ENCODE results near the gene KRTAP4-3. TPM values are rescaled to one million over a fixed set of nuclear protein-coding genes. Genes with fewer than 3 reads are reported as not detected.

The KRTAP4-3 gene
- total RNA-seq (not detected), polyA plus RNA-seq (ENCODE audit: insufficient read depth, low read depth, low replicate concordance) (not detected)
- long read RNA-seq, donor 1: 0 reads
- long read RNA-seq, donor 2: 0 reads

DNA sequence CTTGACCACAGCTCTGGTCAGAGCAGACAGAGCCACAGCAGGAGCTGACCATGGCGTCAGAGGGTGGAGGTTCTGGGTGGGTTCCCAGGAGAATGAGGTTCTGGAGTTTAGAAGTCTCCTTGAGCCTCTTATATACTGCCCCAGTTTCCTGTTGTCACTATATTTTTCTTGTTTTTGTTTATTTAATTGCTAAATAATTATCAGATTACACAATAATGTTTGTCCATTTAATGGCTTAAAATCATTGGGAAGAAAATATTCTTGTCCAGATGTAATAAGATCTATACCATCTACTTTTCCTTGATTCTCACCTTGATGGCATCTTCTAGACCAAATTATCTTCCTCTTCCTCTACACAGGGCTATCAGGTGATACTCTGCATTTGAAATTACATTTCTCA lies at the start of gene KRTAP4-3:
Gene KRTAP4-3, minus strand, starts transcription at position 101 of the 400 bp plus-strand sequence. Its CDS starts 49 bp downstream, at position 52.
- intact Hi-C loops (cut with DNase I; ENCODE audit: low total_unique reads): no loop called here
- H3K4me1 ChIP-seq: no peaks in the 10 kb centered on the region
- TF ChIP-seq, protein P1, sequence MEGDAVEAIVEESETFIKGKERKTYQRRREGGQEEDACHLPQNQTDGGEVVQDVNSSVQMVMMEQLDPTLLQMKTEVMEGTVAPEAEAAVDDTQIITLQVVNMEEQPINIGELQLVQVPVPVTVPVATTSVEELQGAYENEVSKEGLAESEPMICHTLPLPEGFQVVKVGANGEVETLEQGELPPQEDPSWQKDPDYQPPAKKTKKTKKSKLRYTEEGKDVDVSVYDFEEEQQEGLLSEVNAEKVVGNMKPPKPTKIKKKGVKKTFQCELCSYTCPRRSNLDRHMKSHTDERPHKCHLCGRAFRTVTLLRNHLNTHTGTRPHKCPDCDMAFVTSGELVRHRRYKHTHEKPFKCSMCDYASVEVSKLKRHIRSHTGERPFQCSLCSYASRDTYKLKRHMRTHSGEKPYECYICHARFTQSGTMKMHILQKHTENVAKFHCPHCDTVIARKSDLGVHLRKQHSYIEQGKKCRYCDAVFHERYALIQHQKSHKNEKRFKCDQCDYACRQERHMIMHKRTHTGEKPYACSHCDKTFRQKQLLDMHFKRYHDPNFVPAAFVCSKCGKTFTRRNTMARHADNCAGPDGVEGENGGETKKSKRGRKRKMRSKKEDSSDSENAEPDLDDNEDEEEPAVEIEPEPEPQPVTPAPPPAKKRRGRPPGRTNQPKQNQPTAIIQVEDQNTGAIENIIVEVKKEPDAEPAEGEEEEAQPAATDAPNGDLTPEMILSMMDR (IDR thresholded peaks at IDR 0.05): no peak
- TF ChIP-seq POLR2A (IDR thresholded peaks at IDR 0.05): no peak
- no peaks in the 10 kb centered on the region for H3K36me3 ChIP-seq (ENCODE audit: low read depth, missing control alignments)
- H3K27me3 ChIP-seq: no peaks in the 10 kb centered on the region
- 44 to 60% methylated on average over 1 of the region's 1 CpG for WGBS, 2 donors
- no peak within 1 kb of the TSS for H3K27ac ChIP-seq
- no peak within 1 kb of the TSS for H3K4me3 ChIP-seq
- no peak for DNase-seq
- H3K9me3 ChIP-seq: no peaks in the 10 kb centered on the region

DNA sequence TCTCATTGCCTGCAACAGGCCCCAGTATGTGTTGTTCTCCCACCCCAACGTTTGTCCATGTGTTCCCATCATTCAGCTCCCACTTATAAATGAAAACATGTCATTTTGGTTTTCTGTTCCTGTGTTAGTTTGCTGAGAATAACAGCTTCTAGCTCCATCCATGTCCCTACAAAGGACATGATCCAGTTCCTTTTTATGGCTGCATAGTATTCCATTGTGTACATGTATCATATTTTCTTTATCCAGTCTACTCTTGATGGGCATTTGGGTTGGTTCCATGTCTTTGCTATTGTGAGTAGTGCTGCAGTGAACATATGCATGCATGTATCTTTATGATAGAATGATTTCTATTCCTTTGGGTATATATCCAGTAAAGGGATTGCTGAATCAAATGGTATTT lies 47.7 kb upstream of the KRTAP4-3 start:
- 73 to 92% methylated on average over 1 of the region's 1 CpG for WGBS, 2 donors
- Histone ChIP-seq H3K36me3 (ENCODE audit: low read depth, missing control alignments) (no peaks in the 10 kb centered on the region), H3K9me3 (no peaks in the 10 kb centered on the region), H3K4me3 (no peak overlapping the region), H3K27ac (no peak overlapping the region), H3K27me3 (no peaks in the 10 kb centered on the region), H3K4me1 (no peaks in the 10 kb centered on the region)
- intact Hi-C loops (cut with DNase I; ENCODE audit: low total_unique reads): no loop called here
- DNase-seq: no peak
- no peak for TF ChIP-seq POLR2A (IDR thresholded peaks at IDR 0.05)
- TF ChIP-seq, protein P1 (IDR thresholded peaks at IDR 0.05): no peak

DNA sequence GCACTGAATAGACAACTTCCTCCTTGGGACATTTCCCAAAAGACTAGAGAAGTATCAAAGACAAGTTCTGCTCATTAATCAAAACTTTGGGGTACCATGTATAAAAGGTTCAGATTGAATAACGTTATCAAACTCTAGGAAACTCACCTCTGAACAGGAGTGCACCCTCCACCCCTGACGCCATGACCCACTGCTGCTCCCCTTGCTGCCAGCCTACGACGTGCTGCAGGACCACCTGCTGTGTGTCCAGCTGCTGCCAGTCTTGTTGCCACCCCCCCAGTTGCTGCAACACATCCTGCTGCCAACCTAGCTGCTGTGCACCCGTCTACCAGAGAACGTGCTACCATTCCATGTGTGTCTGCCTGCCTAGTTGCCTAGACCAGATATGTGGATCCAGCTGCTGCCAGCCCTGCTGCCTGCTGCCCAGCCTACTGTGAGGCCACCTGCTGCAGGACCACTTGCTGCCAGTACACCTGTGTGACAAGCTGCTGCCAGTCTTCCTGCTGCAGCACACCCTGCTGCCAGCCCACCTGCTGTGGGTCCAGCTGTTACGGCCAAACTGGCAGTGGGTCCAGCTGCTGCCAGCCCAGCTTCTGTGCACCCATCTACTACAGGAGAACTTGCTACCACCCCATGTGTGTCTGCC lies 44.6 kb upstream of the KRTAP4-3 start:
- H3K4me1 ChIP-seq: no peaks in the 10 kb centered on the region
- no peaks in the 10 kb centered on the region for H3K9me3 ChIP-seq
- intact Hi-C loops (cut with DNase I; ENCODE audit: low total_unique reads): no loop called here
- no peak overlapping the region for H3K27ac ChIP-seq
- TF ChIP-seq, protein P1 (IDR thresholded peaks at IDR 0.05): no peak
- TF ChIP-seq POLR2A (IDR thresholded peaks at IDR 0.05): no peak
- DNase-seq: no peak
- H3K27me3 ChIP-seq: no peaks in the 10 kb centered on the region
- H3K36me3 ChIP-seq (ENCODE audit: low read depth, missing control alignments): no peaks in the 10 kb centered on the region
- 72 to 81% methylated on average over 7 of the region's 7 CpGs for WGBS, 2 donors
- no peak overlapping the region for H3K4me3 ChIP-seq

DNA sequence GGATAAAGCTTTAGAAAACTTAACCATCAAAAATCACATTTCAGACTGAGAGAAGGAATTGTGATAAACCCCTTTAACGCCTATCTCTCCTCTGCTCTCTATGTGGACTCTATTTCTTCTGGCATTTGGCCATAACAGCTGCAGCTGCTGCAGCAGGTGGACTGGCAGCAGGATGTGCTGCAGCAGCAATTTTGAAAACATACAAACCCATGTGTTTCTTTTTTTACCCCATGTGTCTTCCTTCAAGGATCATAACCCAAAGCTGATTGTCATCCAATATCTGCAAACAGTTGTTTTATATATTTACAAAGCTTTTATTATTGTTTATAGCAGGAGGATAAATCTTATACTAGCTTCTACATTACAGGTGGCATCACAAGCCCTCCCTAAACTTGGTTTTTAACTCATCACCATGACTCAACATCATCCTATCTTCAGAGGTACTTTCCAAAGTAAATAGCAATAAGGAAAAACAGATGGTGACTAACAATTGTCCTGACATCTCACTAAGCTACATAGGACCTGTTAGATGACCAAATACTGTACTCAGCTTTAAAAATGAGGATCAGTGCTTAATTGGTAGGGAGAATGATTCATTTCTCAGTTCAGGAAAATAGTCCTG lies 43.9 kb upstream of the KRTAP4-3 start:
- H3K4me1 ChIP-seq: no peaks in the 10 kb centered on the region
- WGBS, 2 donors: 27 to 36% methylated on average over 1 of the region's 1 CpG
- DNase-seq: no peak
- H3K4me3 ChIP-seq: no peak overlapping the region
- intact Hi-C loops (cut with DNase I; ENCODE audit: low total_unique reads): no loop called here
- no peaks in the 10 kb centered on the region for H3K9me3 ChIP-seq
- no peaks in the 10 kb centered on the region for H3K36me3 ChIP-seq (ENCODE audit: low read depth, missing control alignments)
- H3K27ac ChIP-seq: no peak overlapping the region
- TF ChIP-seq, protein P1 (IDR thresholded peaks at IDR 0.05): no peak
- TF ChIP-seq POLR2A (IDR thresholded peaks at IDR 0.05): no peak
- H3K27me3 ChIP-seq: no peaks in the 10 kb centered on the region
